Measurements from ENCODE around the gene PRKG1. TPM values are rescaled to one million over a fixed set of nuclear protein-coding genes. Genes with fewer than 3 reads are reported as not detected.

Gene PRKG1
- total and polyA plus RNA-seq, 7 donors = 4.5 to 49.0 (median 31.7) TPM

DNA sequence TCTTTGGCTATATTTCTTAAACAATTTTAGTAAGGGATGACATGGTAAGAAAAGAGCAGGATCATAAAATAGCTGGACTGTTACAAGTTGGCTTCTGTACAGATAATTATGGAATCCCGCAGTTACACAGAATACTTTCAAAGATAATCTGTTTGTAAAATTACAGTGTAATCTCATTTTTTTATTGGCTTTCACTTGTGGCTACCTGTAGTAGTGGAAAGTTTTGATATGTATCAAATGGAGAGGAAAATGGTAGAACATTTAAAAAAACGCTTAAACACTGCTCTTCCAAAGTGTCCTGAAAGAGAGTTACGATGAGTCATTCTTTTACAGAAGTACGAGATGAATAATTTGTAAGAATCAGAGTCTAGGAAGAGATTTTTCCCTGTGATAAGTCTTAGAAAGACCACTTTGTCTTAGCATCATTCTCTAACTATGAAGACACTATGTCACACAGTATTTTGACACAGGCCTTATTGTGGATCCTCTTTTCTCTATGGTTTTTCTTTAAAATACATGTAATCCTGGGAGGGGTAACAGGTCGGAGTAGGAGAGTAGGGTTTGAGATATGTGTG lies 1024.8 kb downstream of the PRKG1 start:
- TF ChIP-seq, protein P1, sequence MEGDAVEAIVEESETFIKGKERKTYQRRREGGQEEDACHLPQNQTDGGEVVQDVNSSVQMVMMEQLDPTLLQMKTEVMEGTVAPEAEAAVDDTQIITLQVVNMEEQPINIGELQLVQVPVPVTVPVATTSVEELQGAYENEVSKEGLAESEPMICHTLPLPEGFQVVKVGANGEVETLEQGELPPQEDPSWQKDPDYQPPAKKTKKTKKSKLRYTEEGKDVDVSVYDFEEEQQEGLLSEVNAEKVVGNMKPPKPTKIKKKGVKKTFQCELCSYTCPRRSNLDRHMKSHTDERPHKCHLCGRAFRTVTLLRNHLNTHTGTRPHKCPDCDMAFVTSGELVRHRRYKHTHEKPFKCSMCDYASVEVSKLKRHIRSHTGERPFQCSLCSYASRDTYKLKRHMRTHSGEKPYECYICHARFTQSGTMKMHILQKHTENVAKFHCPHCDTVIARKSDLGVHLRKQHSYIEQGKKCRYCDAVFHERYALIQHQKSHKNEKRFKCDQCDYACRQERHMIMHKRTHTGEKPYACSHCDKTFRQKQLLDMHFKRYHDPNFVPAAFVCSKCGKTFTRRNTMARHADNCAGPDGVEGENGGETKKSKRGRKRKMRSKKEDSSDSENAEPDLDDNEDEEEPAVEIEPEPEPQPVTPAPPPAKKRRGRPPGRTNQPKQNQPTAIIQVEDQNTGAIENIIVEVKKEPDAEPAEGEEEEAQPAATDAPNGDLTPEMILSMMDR (IDR thresholded peaks at IDR 0.05) = no peak
- Histone ChIP-seq H3K27me3 (ENCODE audit: insufficient read depth in 3 of 3, low read length in 2 of 3) (no peaks in the 10 kb centered on the region), H3K27ac (no peak overlapping the region), H3K9me3 (no peaks in the 10 kb centered on the region), H3K4me3 (no peak overlapping the region), H3K4me1 (peaks cover under 1% of the 10 kb centered on the region), H3K36me3 (ENCODE audit: insufficient read depth in 1 of 2, low read depth in 1 of 2) (no peaks in the 10 kb centered on the region)
- intact Hi-C loops (cut with DNase I) = no loop called here
- 85 to 88% (median 86%) methylated on average over 5 of the region's 5 CpGs for WGBS, 3 donors
- DNase-seq = no peak
- ATAC-seq = no peak

DNA sequence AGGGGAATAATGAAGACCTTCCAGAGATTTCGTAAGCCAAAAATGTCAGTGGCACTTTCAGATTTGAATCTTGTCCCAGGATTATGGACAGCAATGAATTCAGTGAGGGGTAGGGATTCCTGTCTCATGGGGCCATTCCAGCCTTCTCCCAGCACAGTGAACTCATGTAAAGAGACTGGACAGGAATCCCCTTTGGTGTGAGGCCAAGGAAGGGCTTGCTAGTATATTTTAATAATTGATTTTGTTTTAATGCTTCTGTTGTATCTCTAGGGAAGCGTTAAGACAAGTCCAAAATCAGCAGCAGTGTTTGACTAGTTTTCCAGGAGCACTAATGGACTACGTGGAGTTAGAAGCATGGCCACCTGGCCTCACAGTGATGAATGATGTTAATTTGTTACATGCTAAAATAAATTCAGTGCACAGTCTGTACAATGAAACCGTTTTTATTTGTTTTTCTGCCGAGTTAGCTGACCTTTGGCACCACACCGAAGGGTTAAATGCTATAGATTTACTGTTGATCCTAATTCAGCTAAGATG lies 1025.8 kb downstream of the PRKG1 start:
- H3K4me3 ChIP-seq = no peak overlapping the region
- no peaks in the 10 kb centered on the region for H3K9me3 ChIP-seq
- intact Hi-C loops (cut with DNase I) = no loop called here
- TF ChIP-seq, protein P1 (IDR thresholded peaks at IDR 0.05) = no peak
- no peaks in the 10 kb centered on the region for H3K36me3 ChIP-seq (ENCODE audit: insufficient read depth in 1 of 2, low read depth in 1 of 2)
- 41 to 57% (median 50%) methylated on average over 6 of the region's 6 CpGs for WGBS, 3 donors
- ATAC-seq = no peak
- DNase-seq = no peak
- no peaks in the 10 kb centered on the region for H3K27me3 ChIP-seq (ENCODE audit: insufficient read depth in 3 of 3, low read length in 2 of 3)
- H3K27ac ChIP-seq = no peak overlapping the region
- H3K4me1 ChIP-seq = no peaks in the 10 kb centered on the region

DNA sequence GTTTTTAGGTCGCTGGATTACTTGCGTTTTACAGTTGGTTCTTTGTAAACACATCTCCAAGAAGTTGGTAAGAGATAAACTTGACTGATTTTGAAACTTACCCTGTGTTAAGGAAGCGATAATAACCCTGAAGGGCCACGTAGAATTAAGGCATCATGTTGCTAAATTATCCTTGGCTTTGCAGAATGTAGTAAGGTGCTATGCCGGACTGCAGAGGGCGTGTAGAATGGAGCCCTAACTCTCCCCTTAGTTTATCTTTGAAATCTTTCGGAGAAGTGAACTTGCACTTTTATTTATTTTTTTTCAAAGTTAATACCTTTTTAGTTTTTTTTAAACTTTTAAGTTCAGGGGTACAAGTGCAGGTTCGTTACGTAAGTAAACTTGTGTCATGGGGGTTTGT lies 1031.0 kb downstream of the PRKG1 start:
- 75 to 89% (median 76%) methylated on average over 9 of the region's 9 CpGs for WGBS, 3 donors
- intact Hi-C loops (cut with DNase I) = loop anchor here in 1 of 2 donors (5.0 kb wide), 1 partner anchor 33 kb away; no protein-coding TSS in a partner anchor
- H3K4me1 ChIP-seq = peaks cover 12% of the 10 kb centered on the region
- no peaks in the 10 kb centered on the region for H3K9me3 ChIP-seq
- ATAC-seq (no peak), DNase-seq (no peak)
- H3K27me3 ChIP-seq (ENCODE audit: insufficient read depth in 3 of 3, low read length in 2 of 3) = no peaks in the 10 kb centered on the region
- no peaks in the 10 kb centered on the region for H3K36me3 ChIP-seq (ENCODE audit: insufficient read depth in 1 of 2, low read depth in 1 of 2)
- no peak overlapping the region for H3K27ac ChIP-seq
- TF ChIP-seq, protein P1 (IDR thresholded peaks at IDR 0.05) = no peak
- H3K4me3 ChIP-seq = no peak overlapping the region

DNA sequence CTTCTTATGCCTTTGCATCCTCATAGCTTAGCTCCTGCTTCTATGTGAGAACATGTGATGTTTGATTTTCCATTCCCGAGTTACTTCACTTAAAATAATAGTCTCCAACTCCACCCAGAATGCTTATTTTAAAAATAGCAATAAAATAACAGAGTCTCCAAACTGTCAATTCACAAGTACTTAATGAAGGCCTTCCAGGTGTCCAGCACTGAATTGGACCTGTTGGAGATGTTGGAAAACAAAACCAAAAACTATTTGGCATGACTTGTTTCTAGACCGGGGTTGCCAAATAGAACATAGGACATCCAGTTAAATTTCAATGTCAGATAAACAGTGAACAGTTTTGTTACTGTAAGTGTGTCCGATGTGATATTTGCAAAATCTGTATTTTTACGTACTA lies 1031.7 kb downstream of the PRKG1 start:
- Histone ChIP-seq H3K9me3 (no peaks in the 10 kb centered on the region), H3K27ac (peak overlapping the region; percentile 42), H3K36me3 (ENCODE audit: insufficient read depth in 1 of 2, low read depth in 1 of 2) (no peaks in the 10 kb centered on the region), H3K4me3 (no peak overlapping the region), H3K4me1 (peaks cover 18% of the 10 kb centered on the region), H3K27me3 (ENCODE audit: insufficient read depth in 3 of 3, low read length in 2 of 3) (no peaks in the 10 kb centered on the region)
- intact Hi-C loops (cut with DNase I) = loop anchor here in 1 of 2 donors (5.0 kb wide), 1 partner anchor 34 kb away; no protein-coding TSS in a partner anchor
- DNase-seq = no peak
- ATAC-seq = no peak
- WGBS, 3 donors = 29 to 39% (median 31%) methylated on average over 4 of the region's 4 CpGs
- TF ChIP-seq, protein P1 (IDR thresholded peaks at IDR 0.05) = no peak
